Stimulated activated CD4-positive, alpha-beta T cell treated with anti-CD3 and anti-CD28 coated beads, Interleukin-1b, Interleukin-23, amount 100 ng/mL, for 24 hours (primary cell): ENCODE measurements around the gene CLCN4.

Experiments
- DNase-seq, 4 experiments: peaks; one replicate each; pipeline ENCODE4 v3.0.0-alpha.2; 2020; ENCODE audit warnings: low read depth in 4 of 4, low spot score in 1 of 4

Gene CLCN4

DNA sequence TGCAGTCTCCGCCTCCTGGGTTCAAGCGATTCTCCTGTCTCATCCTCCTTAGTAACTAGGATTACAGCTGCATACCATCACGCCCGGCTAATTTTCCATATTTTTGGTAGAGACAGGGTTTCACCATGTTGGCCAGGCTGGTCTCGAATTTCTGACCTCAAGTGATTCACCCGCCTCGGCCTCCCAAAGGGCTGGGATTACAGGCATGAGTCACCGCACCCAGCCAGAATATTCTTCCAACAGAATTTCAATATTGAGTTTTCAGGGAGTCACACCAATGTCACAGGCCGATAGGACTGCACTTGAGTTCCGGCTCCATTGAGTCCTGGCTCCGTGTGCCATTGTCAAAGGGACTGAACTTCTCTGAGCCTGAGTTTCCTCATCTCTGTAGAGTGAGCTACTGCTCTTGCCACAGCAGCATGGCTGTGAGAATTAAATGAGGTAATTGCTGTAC, 82.9 kb downstream of the CLCN4 start:
- no peak for DNase-seq

DNA sequence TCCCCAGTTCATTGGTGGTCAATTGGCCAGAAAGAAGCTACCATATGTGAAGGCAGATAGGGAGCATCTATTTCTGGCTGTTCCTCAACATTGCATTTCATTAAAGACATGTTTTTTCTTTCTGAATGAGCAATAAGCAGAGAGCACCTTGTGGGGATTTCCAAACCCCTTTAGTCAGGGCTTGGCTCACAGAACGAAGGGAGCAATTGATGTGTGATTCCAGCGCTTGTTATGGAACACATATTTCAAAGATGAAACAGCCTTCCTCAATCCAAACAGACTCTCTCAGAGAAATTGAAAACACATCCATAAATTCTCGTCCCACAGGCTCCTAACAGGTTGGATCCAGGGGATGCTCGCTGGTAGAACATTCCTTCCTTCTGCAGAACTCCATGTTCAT, 84.1 kb downstream of the CLCN4 start:
- DNase-seq, result no peak

DNA sequence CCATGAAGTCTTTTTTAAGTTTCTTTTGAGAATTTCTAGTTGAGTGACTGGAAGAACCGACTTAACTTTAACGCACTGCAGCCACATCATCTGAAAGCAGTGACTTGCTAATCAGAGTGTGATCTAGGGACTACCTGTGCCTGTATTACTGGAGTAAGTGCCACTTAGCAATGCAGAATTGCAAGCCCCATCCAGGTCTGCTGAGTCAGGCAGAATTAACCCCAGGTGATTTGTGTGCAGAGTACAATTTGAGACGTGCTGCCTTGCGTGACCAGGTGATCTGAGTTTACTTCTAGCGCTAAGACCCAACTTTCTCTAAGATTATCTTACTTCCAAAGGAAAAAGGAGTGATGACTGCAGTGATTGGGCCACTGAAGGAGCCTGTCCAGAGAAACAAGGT, 85.3 kb downstream of the CLCN4 start:
- no peak for DNase-seq

GRCh38 chrX:10243106-10243505, 86.3 kb downstream of the CLCN4 start:
- no peak for DNase-seq

- DNase-seq, result no peak
Measured at GRCh38 chrX:10244915-10245622, 88.3 kb downstream of the CLCN4 start.

GRCh38 chrX:10245886-10246285, 89.1 kb downstream of the CLCN4 start:
- no peak for DNase-seq

GRCh38 chrX:10246297-10246696, 89.5 kb downstream of the CLCN4 start:
- no peak for DNase-seq

- DNase-seq, result no peak
Measured at GRCh38 chrX:10246846-10247245, 90.1 kb downstream of the CLCN4 start.

DNA sequence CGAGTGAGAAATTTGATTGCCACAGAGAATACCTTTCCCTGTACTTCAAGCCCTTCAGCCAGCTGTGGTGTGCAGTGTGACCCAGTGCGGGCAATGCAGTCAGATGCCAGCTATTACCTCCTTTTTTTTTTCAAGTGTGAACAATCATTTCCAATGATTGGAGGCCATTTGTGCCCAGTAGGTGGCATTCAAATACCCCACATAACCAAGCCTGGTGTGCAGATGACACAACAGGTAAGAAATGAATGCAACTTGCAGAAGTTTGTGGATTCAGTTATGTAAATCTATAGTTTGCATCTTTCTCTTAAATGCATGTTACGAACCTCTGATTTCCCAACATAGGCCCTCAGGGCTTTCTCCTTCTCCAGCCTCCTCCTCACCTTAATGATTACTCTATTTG, 98.0 kb downstream of the CLCN4 start:
- DNase-seq, result no peak

GRCh38 chrX:10259716-10260115, 102.9 kb downstream of the CLCN4 start:
- DNase-seq, result no peak

- no peak for DNase-seq
Measured at GRCh38 chrX:10265775-10266174, 109.0 kb downstream of the CLCN4 start.

- no peak for DNase-seq
Measured at GRCh38 chrX:10278716-10279115, 121.9 kb downstream of the CLCN4 start.

DNA sequence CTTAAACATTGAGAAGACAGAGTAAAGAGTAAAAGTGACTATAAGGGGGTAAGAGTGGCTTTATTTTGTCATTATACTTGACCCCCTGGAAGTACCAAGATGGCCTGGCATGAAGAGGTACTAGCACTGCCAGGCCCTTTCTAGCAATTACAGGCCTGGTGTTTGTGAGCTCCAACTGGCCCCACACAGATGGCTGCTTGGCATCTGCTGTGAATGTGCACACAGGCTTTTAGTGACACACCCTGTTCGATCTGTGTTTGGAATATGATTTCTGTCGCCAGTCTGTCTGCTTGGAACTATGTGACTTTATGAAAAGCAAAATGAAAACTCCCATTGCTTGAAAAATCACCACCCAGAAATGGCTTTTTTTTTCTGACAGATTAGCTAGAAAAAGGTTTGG, 123.3 kb downstream of the CLCN4 start:
- no peak for DNase-seq

DNA sequence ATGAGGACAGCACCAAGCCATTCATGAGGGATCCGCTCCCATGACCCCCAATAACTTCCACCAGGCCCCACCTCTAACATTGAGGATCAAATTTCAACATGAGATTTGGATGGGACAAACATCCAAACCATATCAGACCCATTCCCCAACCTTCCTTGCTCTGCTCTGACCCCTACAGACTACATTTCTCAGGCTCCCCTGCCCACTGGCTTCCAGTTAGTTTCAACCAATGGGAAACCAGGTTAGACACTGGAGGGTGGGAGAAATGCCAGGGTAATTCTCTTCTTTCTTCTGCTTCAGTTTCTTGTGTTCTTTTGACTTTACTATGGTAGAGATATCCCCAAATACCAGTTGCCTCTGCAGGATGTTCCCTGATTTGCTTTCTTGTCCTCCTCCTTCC, 125.7 kb downstream of the CLCN4 start:
- DNase-seq, result no peak

DNA sequence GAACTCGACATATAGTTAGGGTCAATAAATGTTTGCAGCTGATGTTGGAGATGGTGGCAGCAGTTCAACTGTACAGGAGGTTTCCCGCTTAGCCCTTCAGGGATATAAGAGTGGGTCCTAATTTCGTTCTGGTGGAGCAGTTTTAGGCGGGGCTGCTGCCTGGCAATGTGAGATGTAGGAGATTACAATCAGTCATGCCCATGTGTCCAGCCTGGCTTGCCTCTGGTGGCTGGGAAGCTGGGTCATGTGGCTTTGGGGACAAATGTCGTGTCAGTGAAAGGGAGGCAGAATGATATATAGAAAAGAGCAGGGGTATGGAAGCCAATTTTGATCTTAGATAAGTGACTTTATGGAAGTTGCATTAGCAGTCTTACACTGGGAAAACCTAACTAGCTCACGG, 129.4 kb downstream of the CLCN4 start:
- DNase-seq, result no peak
